ENCODE results near the gene GARNL3. TPM values are rescaled to one million over a fixed set of nuclear protein-coding genes. Genes with fewer than 3 reads are reported as not detected.

GARNL3 gene
- total and polyA plus RNA-seq, 12 donors: 12.2 to 43.2 (median 28.6) TPM

DNA sequence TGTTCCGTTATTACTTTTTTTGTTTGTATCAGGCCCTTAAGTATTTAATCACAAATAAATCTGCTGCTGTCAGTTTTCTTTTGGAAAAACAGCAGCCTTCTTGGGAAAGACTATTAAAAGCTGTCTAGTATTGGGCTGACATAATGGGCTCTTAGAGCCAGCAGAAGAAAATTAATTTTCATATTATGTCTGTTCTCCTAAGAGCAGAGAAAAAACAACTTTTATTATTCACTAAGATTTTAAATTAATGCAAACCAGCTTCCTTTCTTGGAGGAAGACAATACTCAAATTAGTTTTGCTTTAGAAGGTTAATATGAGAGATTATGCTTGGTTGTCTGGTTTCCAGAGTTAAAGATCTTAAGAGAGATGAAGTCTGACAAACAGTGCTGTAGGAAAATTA is 30.6 kb upstream of the GARNL3 start:
- intact Hi-C loops (cut with DNase I): no loop called here
- peaks cover 15 to 37% of the 10 kb centered on the region in 2 donors for H3K4me1 ChIP-seq (replicated peaks in 1 of 2)
- H3K36me3 ChIP-seq (replicated peaks in 1 of 2): no peaks in the 10 kb centered on the region
- DNase-seq: no peak
- peak overlapping the region in 3 of 5 donors; percentile 10 to 31 (median 18) for H3K27ac ChIP-seq
- TF ChIP-seq, protein P1, sequence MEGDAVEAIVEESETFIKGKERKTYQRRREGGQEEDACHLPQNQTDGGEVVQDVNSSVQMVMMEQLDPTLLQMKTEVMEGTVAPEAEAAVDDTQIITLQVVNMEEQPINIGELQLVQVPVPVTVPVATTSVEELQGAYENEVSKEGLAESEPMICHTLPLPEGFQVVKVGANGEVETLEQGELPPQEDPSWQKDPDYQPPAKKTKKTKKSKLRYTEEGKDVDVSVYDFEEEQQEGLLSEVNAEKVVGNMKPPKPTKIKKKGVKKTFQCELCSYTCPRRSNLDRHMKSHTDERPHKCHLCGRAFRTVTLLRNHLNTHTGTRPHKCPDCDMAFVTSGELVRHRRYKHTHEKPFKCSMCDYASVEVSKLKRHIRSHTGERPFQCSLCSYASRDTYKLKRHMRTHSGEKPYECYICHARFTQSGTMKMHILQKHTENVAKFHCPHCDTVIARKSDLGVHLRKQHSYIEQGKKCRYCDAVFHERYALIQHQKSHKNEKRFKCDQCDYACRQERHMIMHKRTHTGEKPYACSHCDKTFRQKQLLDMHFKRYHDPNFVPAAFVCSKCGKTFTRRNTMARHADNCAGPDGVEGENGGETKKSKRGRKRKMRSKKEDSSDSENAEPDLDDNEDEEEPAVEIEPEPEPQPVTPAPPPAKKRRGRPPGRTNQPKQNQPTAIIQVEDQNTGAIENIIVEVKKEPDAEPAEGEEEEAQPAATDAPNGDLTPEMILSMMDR (IDR thresholded peaks at IDR 0.05): no peak
- TF ChIP-seq POLR2A (IDR thresholded peaks at IDR 0.05): no peak
- WGBS, 4 donors: 56 to 68% (median 60%) methylated on average over 1 of the region's 1 CpG
- H3K27me3 ChIP-seq: no peaks in the 10 kb centered on the region
- H3K9me3 ChIP-seq (replicated peaks in 1 of 3): no peaks in the 10 kb centered on the region
- H3K4me3 ChIP-seq: no peak overlapping the region

DNA sequence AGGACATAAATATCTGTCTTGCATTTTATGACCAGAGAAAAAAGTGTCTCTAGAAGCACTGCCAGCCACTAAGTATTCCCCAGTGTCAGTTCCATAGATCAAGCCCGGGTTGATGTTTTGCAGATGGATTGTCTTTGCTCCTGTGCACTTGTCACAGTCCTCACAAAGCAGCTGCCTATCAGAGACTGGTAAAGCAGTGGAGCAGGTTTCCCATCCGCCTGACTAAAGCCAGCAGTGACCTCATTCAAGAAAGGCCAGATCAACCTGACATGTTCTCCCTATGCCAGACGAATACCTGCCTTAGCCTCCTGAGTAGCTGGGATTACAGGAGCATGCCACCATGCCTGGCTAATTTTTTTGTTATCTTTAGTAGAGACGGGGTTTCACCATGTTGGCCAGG is 26.8 kb upstream of the GARNL3 start:
- intact Hi-C loops (cut with DNase I): no loop called here

DNA sequence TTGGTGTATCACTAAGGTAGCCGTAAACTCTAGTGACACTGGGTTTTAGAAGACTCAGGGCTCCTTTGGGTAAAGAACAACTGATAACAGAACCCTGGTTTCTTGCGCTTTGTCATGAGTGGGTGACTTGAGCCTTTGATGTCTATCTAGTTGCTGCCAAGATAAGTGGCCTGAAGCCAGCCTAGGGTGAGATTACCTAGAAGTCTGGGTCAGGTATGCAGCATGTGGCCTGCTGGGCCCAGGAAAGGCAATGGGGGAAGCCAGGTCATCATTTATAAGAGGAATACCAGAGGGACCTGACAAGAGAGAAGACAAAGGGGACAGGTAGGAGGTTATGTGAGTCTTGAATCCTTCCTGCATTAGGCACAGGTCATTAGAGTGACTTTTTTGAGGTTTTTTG is 23.2 kb upstream of the GARNL3 start:
- H3K9me3 ChIP-seq (replicated peaks in 1 of 3): no peaks in the 10 kb centered on the region
- no peak overlapping the region for H3K27ac ChIP-seq
- H3K27me3 ChIP-seq: no peaks in the 10 kb centered on the region
- intact Hi-C loops (cut with DNase I): no loop called here
- H3K36me3 ChIP-seq (replicated peaks in 1 of 2): no peaks in the 10 kb centered on the region
- WGBS, 4 donors: 83 to 96% (median 91%) methylated on average over 2 of the region's 2 CpGs
- no peak for TF ChIP-seq POLR2A (IDR thresholded peaks at IDR 0.05)
- TF ChIP-seq, protein P1 (IDR thresholded peaks at IDR 0.05): no peak
- no peak overlapping the region for H3K4me3 ChIP-seq
- no peak for DNase-seq
- H3K4me1 ChIP-seq (replicated peaks in 1 of 2): peaks cover 0 to 5% of the 10 kb centered on the region in 2 donors

More for the DNA sequence above, 26.8 kb upstream of the GARNL3 start:
- no peaks in the 10 kb centered on the region for H3K27me3 ChIP-seq
- DNase-seq: peak in 1 of 7 donors; percentile 49
- 72 to 95% (median 91%) methylated on average over 4 of the region's 4 CpGs for WGBS, 4 donors
- no peak overlapping the region for H3K27ac ChIP-seq
- no peak for TF ChIP-seq POLR2A (IDR thresholded peaks at IDR 0.05)
- TF ChIP-seq, protein P1 (IDR thresholded peaks at IDR 0.05): no peak
- H3K36me3 ChIP-seq (replicated peaks in 1 of 2): no peaks in the 10 kb centered on the region
- peaks cover 3 to 22% of the 10 kb centered on the region in 2 donors for H3K4me1 ChIP-seq (replicated peaks in 1 of 2)
- H3K9me3 ChIP-seq (replicated peaks in 1 of 3): no peaks in the 10 kb centered on the region
- H3K4me3 ChIP-seq: no peak overlapping the region

DNA sequence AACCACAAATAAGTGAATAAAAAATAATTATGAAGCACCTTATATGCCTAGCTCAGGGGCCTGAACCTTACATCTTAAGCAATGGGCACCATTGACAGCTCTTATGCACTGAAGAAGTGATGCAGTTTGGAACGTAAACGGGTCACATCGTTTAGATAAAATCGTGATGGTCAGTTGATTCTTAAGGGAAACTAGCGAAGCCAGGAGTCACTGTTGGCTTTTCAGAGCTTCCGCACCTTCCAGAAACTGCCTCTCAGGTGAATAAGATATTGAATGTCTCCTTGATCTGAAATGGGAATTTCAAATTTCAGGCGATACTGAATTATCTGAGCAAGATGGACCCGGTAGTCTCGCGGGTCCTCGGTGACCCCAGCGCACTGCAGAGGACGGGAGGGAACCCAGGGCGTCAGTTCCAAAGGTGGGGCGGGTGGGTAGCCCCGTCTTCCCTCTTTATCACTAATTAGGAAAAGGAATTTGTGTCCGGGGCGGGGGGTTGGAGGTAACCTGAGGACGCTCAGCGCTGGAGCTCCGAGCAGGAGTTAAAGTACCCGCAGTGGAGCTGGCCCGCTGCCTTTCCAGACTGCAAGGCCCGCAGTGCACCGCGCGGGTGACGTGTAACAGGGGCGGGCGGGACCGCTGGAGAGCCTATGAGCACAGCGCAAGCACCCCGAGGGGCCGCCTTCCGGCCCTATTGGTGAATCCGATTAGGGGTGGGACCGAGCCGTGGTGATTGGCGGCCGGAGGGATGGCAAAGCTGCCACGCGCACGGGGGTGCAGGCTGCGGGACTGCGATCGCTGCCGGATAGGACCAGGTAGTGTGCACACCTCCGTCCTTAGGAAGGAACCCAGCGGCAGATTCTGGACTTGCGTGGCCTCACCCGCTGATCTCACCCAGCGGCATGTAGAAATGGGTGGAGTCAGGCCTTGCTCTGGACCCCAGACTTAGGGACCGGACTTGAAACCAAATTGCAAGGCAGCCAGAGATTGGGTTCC is 19.7 kb upstream of the GARNL3 start:
- intact Hi-C loops (cut with DNase I): no loop called here
- DNase-seq: peak; percentile 97 to 99 (median 99)

More for the DNA sequence above, 19.7 kb upstream of the GARNL3 start:
- TF ChIP-seq POLR2A (IDR thresholded peaks at IDR 0.05): peak in 1 of 2 donors; percentile 85
- TF ChIP-seq, protein P1 (IDR thresholded peaks at IDR 0.05): peak in 2 of 6 experiments; percentile 3 to 6
- 7 to 28% (median 13%) methylated on average over 18 to 53 of the region's 53 CpGs for WGBS, 4 donors
- peak overlapping the region in 4 of 5 donors; percentile 54 to 88 (median 72) for H3K27ac ChIP-seq
- no peaks in the 10 kb centered on the region for H3K9me3 ChIP-seq (replicated peaks in 1 of 3)
- H3K36me3 ChIP-seq (replicated peaks in 1 of 2): no peaks in the 10 kb centered on the region
- peaks cover 0 to 5% of the 10 kb centered on the region in 2 donors for H3K4me1 ChIP-seq (replicated peaks in 1 of 2)
- H3K27me3 ChIP-seq: no peaks in the 10 kb centered on the region
- H3K4me3 ChIP-seq: peak overlapping the region; percentile 2 to 67 (median 58)
